NT2/D1 (cell line): Measurements from ENCODE around the gene TMEM121.
"Not testable (repeated sequence)": the region's sequence is repeated elsewhere in the genome, so short reads cannot be mapped to it uniquely, and the experiment has no call there.

Experiments used
- DNase-seq: peaks from one replicate; pipeline ENCODE4 v3.0.0-alpha.2; 2011; ENCODE audit warnings: low read depth, low spot score
- H3K27me3 ChIP-seq: 2 replicates; pipeline ENCODE4 v1.6.0; 2011; ENCODE audit warnings: mild to moderate bottlenecking; ENCODE audit not compliant: insufficient read length, insufficient read depth
- H3K36me3 ChIP-seq: 2 replicates; pipeline ENCODE4 v1.6.1; 2011; ENCODE audit warnings: mild to moderate bottlenecking, low read length, mixed read lengths; ENCODE audit not compliant: insufficient read depth, insufficient read length
- H3K4me1 ChIP-seq: 2 replicates; pipeline ENCODE4 v1.5.1; 2011; ENCODE audit not compliant: insufficient read depth, insufficient read length
- H3K4me3 ChIP-seq: 2 replicates; pipeline ENCODE4 v1.5.1; 2011; ENCODE audit warnings: low read depth; ENCODE audit not compliant: insufficient read length
- H3K9ac ChIP-seq: 2 replicates; pipeline ENCODE4 v1.6.0; 2011; ENCODE audit warnings: low read depth; ENCODE audit not compliant: insufficient read length
- H3K9me3 ChIP-seq: 2 replicates; pipeline ENCODE4 v1.5.1; 2011; ENCODE audit warnings: mild to moderate bottlenecking, low read length; ENCODE audit not compliant: insufficient read depth
- SUZ12 ChIP-seq: IDR thresholded peaks from 2 replicates; pipeline ENCODE4 v1.6.1; 2011; ENCODE audit not compliant: insufficient read length, insufficient read depth; ENCODE audit errors: extremely low read depth
- YY1 ChIP-seq: IDR thresholded peaks from 2 replicates; pipeline ENCODE4 v1.6.1; 2011; ENCODE audit not compliant: insufficient read length, insufficient read depth
- ZNF274 ChIP-seq: IDR thresholded peaks from 2 replicates; pipeline ENCODE4 v1.6.1; 2011; ENCODE audit warnings: mild to moderate bottlenecking, low read depth, low read length

Gene TMEM121

DNA sequence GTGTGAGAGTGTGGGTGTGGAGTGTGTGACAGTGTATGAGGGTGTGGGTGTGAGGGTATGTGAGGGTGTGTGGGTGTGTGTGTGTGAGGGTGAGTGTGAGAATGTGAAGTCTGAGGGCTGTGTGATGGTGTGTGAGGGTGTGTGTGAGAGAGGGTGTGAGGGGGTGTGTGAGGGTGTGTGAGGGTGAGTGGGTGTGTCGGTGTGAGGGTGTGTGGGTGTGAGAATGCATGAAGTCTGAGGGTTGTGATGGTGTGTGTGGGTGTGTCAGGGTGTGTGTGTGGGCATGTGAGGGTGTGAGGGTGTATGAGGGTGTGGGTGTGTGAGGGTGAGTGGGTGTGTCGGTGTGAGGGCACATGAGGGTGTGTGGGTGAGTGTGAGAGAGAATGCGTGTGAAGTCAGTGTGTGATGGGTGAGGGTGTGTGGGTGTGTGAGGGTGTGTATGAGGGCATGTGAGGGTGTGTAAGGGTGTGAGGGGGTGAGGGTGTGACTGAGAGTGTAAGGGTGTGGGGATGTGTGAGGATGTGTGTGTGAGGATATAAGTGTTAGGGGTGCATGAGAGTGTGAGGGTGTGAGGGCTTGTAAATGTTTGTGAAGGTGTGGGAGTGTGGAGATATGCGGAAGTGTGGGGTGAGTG, 36.4 kb downstream of the TMEM121 start:
- Histone ChIP-seq H3K9ac (no peak overlapping the region), H3K36me3 (no peaks in the 10 kb centered on the region)
- TF ChIP-seq YY1 (no peak), ZNF274 (no peak), SUZ12 (no peak)

DNA sequence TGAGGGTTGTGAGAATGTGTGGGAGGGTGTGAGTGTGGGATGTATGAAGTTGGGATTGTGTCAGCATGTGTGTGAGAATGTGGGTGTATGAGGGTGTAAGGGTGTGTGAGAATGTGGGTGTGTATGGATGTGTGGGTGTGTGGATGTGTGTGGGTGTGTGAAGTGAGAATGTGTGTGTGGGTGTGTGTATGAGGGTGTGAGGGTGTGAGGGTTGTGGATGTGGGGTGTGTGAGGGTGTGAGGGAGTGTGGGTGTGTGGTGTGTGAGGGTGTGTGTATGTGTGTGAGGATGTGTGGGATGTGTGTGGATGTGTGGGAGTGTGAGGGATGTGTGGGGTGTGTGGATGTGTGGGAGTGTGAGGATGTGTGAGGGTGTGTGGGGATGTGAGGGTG, 37.0 kb downstream of the TMEM121 start:
- no peaks in the 10 kb centered on the region for H3K36me3 ChIP-seq
- no peaks in the 10 kb centered on the region for H3K27me3 ChIP-seq
- no peaks in the 10 kb centered on the region for H3K9me3 ChIP-seq
- H3K4me3 ChIP-seq = no peak overlapping the region
- H3K4me1 ChIP-seq = no peaks in the 10 kb centered on the region
- TF ChIP-seq SUZ12 = no peak
- TF ChIP-seq ZNF274 = no peak
- no peak for TF ChIP-seq YY1
- no peak overlapping the region for H3K9ac ChIP-seq
- DNase-seq = no peak

More for the DNA sequence above, 36.4 kb downstream of the TMEM121 start:
- Histone ChIP-seq H3K27me3 (no peaks in the 10 kb centered on the region), H3K9me3 (no peaks in the 10 kb centered on the region), H3K4me3 (no peak overlapping the region), H3K4me1 (no peaks in the 10 kb centered on the region)
- no peak for DNase-seq

- not testable (repeated sequence) for H3K4me3 ChIP-seq, H3K9me3 ChIP-seq, DNase-seq, H3K27me3 ChIP-seq, H3K9ac ChIP-seq, H3K4me1 ChIP-seq, H3K36me3 ChIP-seq
These were observed 38.2 kb downstream of the TMEM121 start for GRCh38 chr14:105564536-105564935.

GRCh38 chr14:105565185-105565919, 39.0 kb downstream of the TMEM121 start:
- not testable (repeated sequence) for H3K4me1 ChIP-seq, H3K27me3 ChIP-seq, H3K36me3 ChIP-seq, H3K9me3 ChIP-seq, DNase-seq, H3K4me3 ChIP-seq, H3K9ac ChIP-seq

DNA sequence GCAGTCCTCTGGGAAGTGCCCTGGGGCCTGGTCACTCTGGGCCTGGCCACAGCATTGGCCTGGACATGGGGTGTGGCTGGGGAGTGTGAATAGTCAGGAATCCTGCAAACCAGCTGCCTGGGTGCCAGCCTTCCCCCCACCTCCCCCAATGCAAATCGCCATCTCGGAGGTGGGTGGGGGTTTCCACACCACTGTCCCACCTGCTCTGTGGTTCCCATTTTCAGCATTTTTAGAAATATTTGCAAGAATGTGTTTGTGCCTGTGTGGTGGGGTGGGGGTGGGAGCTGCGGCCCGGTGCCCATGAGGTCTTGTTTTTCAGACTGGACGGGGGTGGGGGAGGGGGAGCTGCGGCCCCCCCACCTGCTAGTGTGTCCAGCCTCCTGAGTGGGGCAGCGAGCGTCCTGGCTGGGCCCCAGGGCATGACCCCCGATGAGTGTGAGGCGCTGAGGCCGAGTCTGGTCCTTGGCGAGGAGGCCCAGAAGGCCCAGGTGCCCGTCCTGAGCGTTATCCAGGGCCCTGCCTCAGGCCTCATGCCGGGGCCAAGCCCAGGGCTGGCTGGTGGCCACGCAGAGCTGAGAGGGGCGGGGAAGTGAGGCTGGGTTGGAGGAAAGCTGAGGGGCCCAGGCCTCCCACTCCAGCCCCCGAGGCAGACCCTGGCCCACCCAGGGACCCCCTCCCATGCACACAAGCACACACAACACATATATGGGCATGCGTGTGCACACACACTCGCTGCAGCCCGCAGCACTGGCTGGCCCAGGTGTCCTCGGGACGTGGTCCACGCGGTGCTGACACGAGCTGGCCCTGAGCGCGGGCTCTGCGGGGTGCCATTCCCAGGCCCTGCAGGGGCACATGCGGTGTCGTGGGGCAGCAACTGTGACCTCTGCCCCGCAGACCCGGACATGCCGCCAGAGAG, 40.1 kb downstream of the TMEM121 start:
- H3K9me3 ChIP-seq, DNase-seq, H3K36me3 ChIP-seq, H3K27me3 ChIP-seq, H3K4me3 ChIP-seq, H3K4me1 ChIP-seq, H3K9ac ChIP-seq: not testable (repeated sequence)

- H3K27me3 ChIP-seq, H3K9ac ChIP-seq: not testable (repeated sequence)
These were observed 41.1 kb downstream of the TMEM121 start for GRCh38 chr14:105567164-105568103.

GRCh38 chr14:105568140-105568843, 41.9 kb downstream of the TMEM121 start:
- H3K4me3 ChIP-seq, H3K27me3 ChIP-seq, H3K9me3 ChIP-seq, H3K9ac ChIP-seq, H3K36me3 ChIP-seq, H3K4me1 ChIP-seq, DNase-seq: not testable (repeated sequence)

More at GRCh38 chr14:105567164-105568103, 41.1 kb downstream of the TMEM121 start:
- H3K9me3 ChIP-seq, H3K4me3 ChIP-seq, H3K4me1 ChIP-seq, H3K36me3 ChIP-seq, DNase-seq: not testable (repeated sequence)
